ENCODE measurements around the gene RAB10.
"Not testable (repeated sequence)": the region's sequence is repeated elsewhere in the genome, so short reads cannot be mapped to it uniquely, and the experiment has no call there.

Gene RAB10

GRCh38 chr2:26064846-26065245, 31.0 kb downstream of the RAB10 start:
- DNase-seq, result no peak

- DNase-seq, result no peak
Observed at GRCh38 chr2:26067186-26067974, 33.5 kb downstream of the RAB10 start.

- no peak for DNase-seq
Observed at GRCh38 chr2:26067980-26068507, 34.2 kb downstream of the RAB10 start.

GRCh38 chr2:26068602-26069298, 34.9 kb downstream of the RAB10 start:
- DNase-seq, result peak; percentile 66 to 69

- DNase-seq, result no peak
Observed at GRCh38 chr2:26070730-26071129, 36.8 kb downstream of the RAB10 start.

GRCh38 chr2:26072925-26073768, 39.3 kb downstream of the RAB10 start:
- DNase-seq, result no peak

GRCh38 chr2:26073830-26074229, 39.9 kb downstream of the RAB10 start:
- no peak for DNase-seq

- no peak for DNase-seq
Observed at GRCh38 chr2:26074676-26075075, 40.8 kb downstream of the RAB10 start.

- DNase-seq, result no peak
Observed at GRCh38 chr2:26075173-26075572, 41.3 kb downstream of the RAB10 start.

GRCh38 chr2:26076001-26076587, 42.2 kb downstream of the RAB10 start:
- DNase-seq, result no peak

GRCh38 chr2:26077291-26077690, 43.4 kb downstream of the RAB10 start:
- DNase-seq, result no peak

- no peak for DNase-seq
Observed at GRCh38 chr2:26078939-26079338, 45.1 kb downstream of the RAB10 start.

- DNase-seq, result no peak
Observed at GRCh38 chr2:26080356-26080755, 46.5 kb downstream of the RAB10 start.

GRCh38 chr2:26080925-26081324, 47.0 kb downstream of the RAB10 start:
- not testable (repeated sequence) for DNase-seq

- DNase-seq, result no peak
Observed at GRCh38 chr2:26081556-26081955, 47.7 kb downstream of the RAB10 start.

GRCh38 chr2:26086155-26086637, 52.3 kb downstream of the RAB10 start:
- peak in 1 of 2 experiments; percentile 8 for DNase-seq

- no peak for DNase-seq
Observed at GRCh38 chr2:26086779-26087178, 52.9 kb downstream of the RAB10 start.

GRCh38 chr2:26088038-26088643, 54.3 kb downstream of the RAB10 start:
- DNase-seq, result peak; percentile 52 to 56

GRCh38 chr2:26088931-26089330, 55.0 kb downstream of the RAB10 start:
- DNase-seq, result not testable (repeated sequence)

GRCh38 chr2:26089337-26089736, 55.5 kb downstream of the RAB10 start:
- no peak for DNase-seq

GRCh38 chr2:26095758-26096157, 61.9 kb downstream of the RAB10 start:
- no peak for DNase-seq

GRCh38 chr2:26099933-26100332, 66.0 kb downstream of the RAB10 start:
- no peak for DNase-seq

Data from Kasumi-1 (cell line).